ENCODE data around the gene EGFR. TPM values are rescaled to one million over a fixed set of nuclear protein-coding genes. Genes with fewer than 3 reads are reported as not detected.
A peak's percentile ranks its signal among the peaks of the same experiment; 100 is the strongest.

EGFR gene
- total RNA-seq, 4 donors from 2014 or later, result 79.3 to 125 (median 110) TPM

DNA sequence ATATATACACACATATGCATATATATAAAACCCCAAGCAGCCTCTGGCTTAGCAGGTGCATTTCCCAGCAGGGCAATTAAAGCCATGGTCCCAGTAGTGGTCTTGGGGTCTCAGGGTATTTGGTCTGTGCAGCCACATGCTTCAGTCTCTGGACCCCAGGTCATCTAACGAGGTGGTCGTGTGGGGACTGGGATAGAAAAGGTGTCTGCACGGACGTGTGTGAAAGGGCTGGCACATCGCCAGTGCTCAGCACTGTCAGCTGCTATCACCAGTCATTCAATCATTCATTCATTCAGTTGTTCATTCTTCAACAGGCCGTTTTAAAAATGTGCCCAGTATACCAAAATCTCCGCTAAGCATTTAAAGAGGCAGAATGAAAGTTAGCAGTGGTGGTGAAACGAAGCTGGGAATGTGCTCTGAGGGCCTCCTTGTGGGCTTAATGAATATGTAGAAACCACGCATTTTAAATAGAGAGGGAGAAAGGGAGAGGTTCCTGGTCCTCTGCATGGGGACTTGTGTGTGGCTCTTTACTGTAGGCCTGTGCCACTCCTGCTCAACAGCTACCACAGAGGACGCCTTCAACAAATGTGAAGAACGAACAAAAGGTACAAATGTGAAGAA lies 170.4 kb downstream of the EGFR start:
- TF ChIP-seq EP300 (IDR thresholded peaks at IDR 0.05) (no peak), POLR2A (IDR thresholded peaks at IDR 0.05; ENCODE audit: low read depth) (no peak), POLR2AphosphoS5 (IDR thresholded peaks at IDR 0.05) (no peak)
- TF ChIP-seq, protein P1, sequence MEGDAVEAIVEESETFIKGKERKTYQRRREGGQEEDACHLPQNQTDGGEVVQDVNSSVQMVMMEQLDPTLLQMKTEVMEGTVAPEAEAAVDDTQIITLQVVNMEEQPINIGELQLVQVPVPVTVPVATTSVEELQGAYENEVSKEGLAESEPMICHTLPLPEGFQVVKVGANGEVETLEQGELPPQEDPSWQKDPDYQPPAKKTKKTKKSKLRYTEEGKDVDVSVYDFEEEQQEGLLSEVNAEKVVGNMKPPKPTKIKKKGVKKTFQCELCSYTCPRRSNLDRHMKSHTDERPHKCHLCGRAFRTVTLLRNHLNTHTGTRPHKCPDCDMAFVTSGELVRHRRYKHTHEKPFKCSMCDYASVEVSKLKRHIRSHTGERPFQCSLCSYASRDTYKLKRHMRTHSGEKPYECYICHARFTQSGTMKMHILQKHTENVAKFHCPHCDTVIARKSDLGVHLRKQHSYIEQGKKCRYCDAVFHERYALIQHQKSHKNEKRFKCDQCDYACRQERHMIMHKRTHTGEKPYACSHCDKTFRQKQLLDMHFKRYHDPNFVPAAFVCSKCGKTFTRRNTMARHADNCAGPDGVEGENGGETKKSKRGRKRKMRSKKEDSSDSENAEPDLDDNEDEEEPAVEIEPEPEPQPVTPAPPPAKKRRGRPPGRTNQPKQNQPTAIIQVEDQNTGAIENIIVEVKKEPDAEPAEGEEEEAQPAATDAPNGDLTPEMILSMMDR (IDR thresholded peaks at IDR 0.05), result no peak
- Histone ChIP-seq H3K36me3 (peaks cover 5 to 59% (median 28%) of the 10 kb centered on the region in 4 donors), H3K9me3 (no peaks in the 10 kb centered on the region), H3K27me3 (no peaks in the 10 kb centered on the region), H3K4me3 (no peak overlapping the region), H3K4me1 (peaks cover 34 to 73% (median 63%) of the 10 kb centered on the region in 4 donors), H3K27ac (replicated peaks in 1 of 4) (peak overlapping the region; percentile 36 to 62 (median 48))
- intact Hi-C loops (cut with DNase I), result no loop called here
- DNase-seq (ENCODE audit: extremely low spot score), result no peak
- 75% methylated on average over 11 of the region's 11 CpGs for WGBS

DNA sequence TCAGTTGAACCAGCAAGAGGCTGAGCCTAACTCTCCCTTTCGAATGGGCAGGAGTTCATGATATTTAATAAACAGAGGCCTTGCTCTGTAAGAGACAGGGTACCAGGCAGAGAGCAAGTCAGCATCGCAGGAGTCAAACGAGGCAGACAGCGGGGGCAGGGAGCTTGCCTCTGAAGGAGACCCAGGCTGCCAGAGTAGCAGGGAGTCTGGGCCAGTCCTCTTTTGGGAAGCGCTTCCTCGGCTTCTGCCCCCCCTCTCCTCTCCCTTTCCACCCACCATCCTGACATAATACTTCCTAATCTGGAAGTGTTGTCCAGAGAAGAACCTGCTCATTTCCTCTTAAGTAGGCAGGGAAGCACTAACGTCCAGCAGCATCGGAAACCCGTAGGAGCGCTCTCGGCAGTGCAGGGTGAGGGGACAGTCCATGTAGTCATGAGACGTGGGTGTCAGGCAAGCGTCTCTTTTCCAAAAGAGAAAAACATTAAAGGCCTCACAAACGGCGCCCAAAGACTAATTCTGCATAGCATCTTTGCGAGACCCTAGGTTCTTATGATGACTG lies 171.1 kb downstream of the EGFR start:
- 67% methylated on average over 16 of the region's 16 CpGs for WGBS
- peaks cover 34 to 70% (median 63%) of the 10 kb centered on the region in 4 donors for H3K4me1 ChIP-seq
- DNase-seq (ENCODE audit: extremely low spot score), result no peak
- H3K9me3 ChIP-seq, result no peaks in the 10 kb centered on the region
- peak overlapping the region; percentile 36 to 62 (median 48) for H3K27ac ChIP-seq (replicated peaks in 1 of 4)
- H3K27me3 ChIP-seq, result no peaks in the 10 kb centered on the region
- intact Hi-C loops (cut with DNase I), result loop anchor here (5.0 to 10.0 kb wide), 2 partner anchors 62 to 175 kb away; partner anchors contain the start of gene EGFR
- peaks cover 0 to 62% (median 22%) of the 10 kb centered on the region in 4 donors for H3K36me3 ChIP-seq
- no peak overlapping the region for H3K4me3 ChIP-seq
- no peak for TF ChIP-seq EP300 (IDR thresholded peaks at IDR 0.05)
- TF ChIP-seq POLR2AphosphoS5 (IDR thresholded peaks at IDR 0.05), result no peak
- TF ChIP-seq, protein P1 (IDR thresholded peaks at IDR 0.05), result no peak
- no peak for TF ChIP-seq POLR2A (IDR thresholded peaks at IDR 0.05; ENCODE audit: low read depth)

DNA sequence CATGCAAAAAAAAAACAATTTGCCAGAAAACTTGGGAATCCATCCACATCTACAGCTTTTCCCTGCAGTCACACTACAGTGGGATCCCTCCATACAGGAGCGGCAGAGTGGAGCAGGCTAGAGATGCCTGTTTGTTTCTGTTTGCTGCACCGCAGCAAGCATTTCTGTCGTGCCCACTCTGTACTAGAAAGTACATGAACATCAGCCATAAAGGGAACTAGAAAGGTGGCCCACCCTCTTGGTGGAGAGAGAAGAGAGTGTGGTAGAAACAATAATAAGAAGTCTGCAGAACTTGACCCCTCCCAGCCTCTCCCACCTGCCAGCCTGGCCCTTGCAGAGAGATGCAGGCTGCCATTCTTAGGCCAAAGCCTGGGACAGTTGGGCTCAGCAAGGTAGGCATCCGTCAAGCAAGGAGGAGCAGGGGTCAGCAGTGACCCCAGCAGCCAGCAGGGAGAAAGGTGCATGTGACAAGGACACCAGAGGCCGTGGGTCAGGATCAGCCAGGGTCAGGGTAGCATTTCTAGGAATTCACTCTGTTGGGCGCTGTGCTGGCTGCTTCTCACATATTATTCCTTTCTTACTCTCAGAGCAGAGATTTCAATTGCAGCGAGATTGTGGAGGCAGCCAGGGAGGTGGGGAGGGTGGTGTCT lies 171.8 kb downstream of the EGFR start:
- TF ChIP-seq, protein P1 (IDR thresholded peaks at IDR 0.05), result no peak
- Histone ChIP-seq H3K36me3 (peaks cover 0 to 55% (median 15%) of the 10 kb centered on the region in 4 donors), H3K27me3 (no peaks in the 10 kb centered on the region), H3K9me3 (no peaks in the 10 kb centered on the region), H3K4me3 (no peak overlapping the region), H3K27ac (replicated peaks in 1 of 4) (peak overlapping the region; percentile 36 to 62 (median 48)), H3K4me1 (peaks cover 34 to 70% (median 62%) of the 10 kb centered on the region in 4 donors)
- no peak for DNase-seq (ENCODE audit: extremely low spot score)
- WGBS, result 94% methylated on average over 7 of the region's 7 CpGs
- intact Hi-C loops (cut with DNase I), result loop anchor here (5.0 to 10.0 kb wide), 2 partner anchors 62 to 176 kb away; partner anchors contain the start of gene EGFR

DNA sequence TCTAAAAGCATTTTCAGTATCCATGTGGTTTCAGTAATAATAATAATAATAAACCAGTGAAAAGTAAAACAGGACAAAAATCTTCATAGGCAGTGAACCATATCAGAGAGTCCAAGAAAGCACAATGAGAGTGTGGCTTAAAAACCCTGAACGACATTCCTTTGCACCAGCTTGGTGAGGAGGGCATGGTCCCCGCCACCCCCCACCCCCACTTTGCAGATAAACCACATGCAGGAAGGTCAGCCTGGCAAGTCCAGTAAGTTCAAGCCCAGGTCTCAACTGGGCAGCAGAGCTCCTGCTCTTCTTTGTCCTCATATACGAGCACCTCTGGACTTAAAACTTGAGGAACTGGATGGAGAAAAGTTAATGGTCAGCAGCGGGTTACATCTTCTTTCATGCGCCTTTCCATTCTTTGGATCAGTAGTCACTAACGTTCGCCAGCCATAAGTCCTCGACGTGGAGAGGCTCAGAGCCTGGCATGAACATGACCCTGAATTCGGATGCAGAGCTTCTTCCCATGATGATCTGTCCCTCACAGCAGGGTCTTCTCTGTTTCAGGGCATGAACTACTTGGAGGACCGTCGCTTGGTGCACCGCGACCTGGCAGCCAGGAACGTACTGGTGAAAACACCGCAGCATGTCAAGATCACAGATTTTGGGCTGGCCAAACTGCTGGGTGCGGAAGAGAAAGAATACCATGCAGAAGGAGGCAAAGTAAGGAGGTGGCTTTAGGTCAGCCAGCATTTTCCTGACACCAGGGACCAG lies 172.5 kb downstream of the EGFR start:
- intact Hi-C loops (cut with DNase I), result loop anchor here (5.0 to 10.0 kb wide), 2 partner anchors 61 to 177 kb away; partner anchors contain the start of gene EGFR
- no peak for TF ChIP-seq EP300 (IDR thresholded peaks at IDR 0.05)
- no peak for TF ChIP-seq POLR2AphosphoS5 (IDR thresholded peaks at IDR 0.05)
- no peak for TF ChIP-seq POLR2A (IDR thresholded peaks at IDR 0.05; ENCODE audit: low read depth)
- TF ChIP-seq, protein P1 (IDR thresholded peaks at IDR 0.05), result no peak
- DNase-seq (ENCODE audit: extremely low spot score), result no peak
- Histone ChIP-seq H3K27ac (replicated peaks in 1 of 4) (peak overlapping the region; percentile 57 to 72 (median 60)), H3K36me3 (peaks cover 0 to 48% (median 10%) of the 10 kb centered on the region in 4 donors), H3K27me3 (no peaks in the 10 kb centered on the region), H3K4me3 (no peak overlapping the region), H3K9me3 (no peaks in the 10 kb centered on the region), H3K4me1 (peaks cover 34 to 70% (median 58%) of the 10 kb centered on the region in 4 donors)
- whole genome bisulfite sequencing, result 87% methylated on average over 17 of the region's 17 CpGs

All from esophagus muscularis mucosa (tissue), 4 donors.